SH-SY5Y (cell line): ENCODE data around the gene F8.

Source experiments
- GATA2 ChIP-seq: IDR thresholded peaks from 2 replicates; pipeline ENCODE4 v1.6.1; 2011; ENCODE audit warnings: mild to moderate bottlenecking, low read depth, low read length
- GATA3 ChIP-seq: IDR thresholded peaks from 2 replicates; pipeline ENCODE4 v1.6.1; 2011; ENCODE audit warnings: low read depth, mild to moderate bottlenecking, low read length, moderate library complexity

- TF ChIP-seq GATA2: no peak
- no peak for TF ChIP-seq GATA3
Observed at GRCh38 chrX:154918060-154918483, 104.5 kb downstream of the F8 start.
